HepG2 (cell line): Measurements from ENCODE around the gene HDDC2. TPM values are rescaled to one million over a fixed set of nuclear protein-coding genes. Genes with fewer than 3 reads are reported as not detected.

Experiments
- ATAC-seq: fragments of 200-7000 bp; cut with Tn5 transposase; 3 replicates; pipeline ENCODE4 v1.9.1; 2020; ENCODE audit warnings: mild to moderate bottlenecking, moderate library complexity
- BruUV-seq: library from RNA; stranded (reverse); fragments of 400-500 nt; replicated peaks from 2 replicates; lab custom pipeline; 2021; lab: Mats Ljungman, UMichigan
- CTCF ChIA-PET: fragments of 300-600 bp; formaldehyde crosslinking; extraction: SDS; loops from one replicate; lab custom pipeline; 2021; ENCODE audit warnings: low total read pairs, inconsistent platforms, low intra/inter-chr PET ratio; lab: Yijun Ruan, JAX
- POLR2A ChIA-PET: fragments of 350-600 bp; sonication (Branson Sonifier 250); formaldehyde crosslinking; loops from one replicate; lab custom pipeline; 2020; ENCODE audit warnings: antibody characterized with exemption, inconsistent platforms; lab: Yijun Ruan, JAX
- DNase-seq: peaks from one replicate; pipeline ENCODE4 v3.0.0-alpha.2; 2015; ENCODE audit warnings: low spot score
- FAIRE-seq: peaks from 3 replicates; lab custom pipeline; 2011; peaks lifted over from hg19 to GRCh38; lab: Jason Lieb, UNC
- H2AFZ ChIP-seq: one replicate; pipeline ENCODE4 v1.6.1; 2011; ENCODE audit warnings: low read length, inconsistent platforms
- H3K27ac ChIP-seq: fragments of 300-600 bp; 3 replicates; pipeline ENCODE4 v1.8.0; 2011; ENCODE audit warnings: mixed run types, mild to moderate bottlenecking, mixed read lengths, low read length, inconsistent platforms; ENCODE audit not compliant: insufficient read depth; ENCODE audit errors: extremely low read length
- H3K27me3 ChIP-seq, 2 experiments: fragments of 200-600 bp in 1 of 2; 2 replicates in 1 of 2; 3 replicates in 1 of 2; pipeline versions ENCODE4 v1.6.0 to v1.8.0; 2011; ENCODE audit warnings: low read length in 2 of 2, mild to moderate bottlenecking in 2 of 2, moderate library complexity in 2 of 2, inconsistent platforms in 1 of 2; ENCODE audit not compliant: insufficient read depth in 2 of 2, control insufficient read depth in 1 of 2
- H3K36me3 ChIP-seq, 2 experiments: fragments of 200-600 bp in 1 of 2; replicated peaks in 1 of 2; 2 replicates in 1 of 2; 3 replicates in 1 of 2; pipeline versions ENCODE4 v1.5.1 to v1.8.0; 2011; ENCODE audit warnings: low read length in 2 of 2, inconsistent platforms in 1 of 2; ENCODE audit not compliant: insufficient read depth in 2 of 2, control insufficient read depth in 1 of 2
- H3K4me1 ChIP-seq: 2 replicates; pipeline ENCODE4 v1.5.1; 2012; ENCODE audit warnings: low read length, inconsistent platforms; ENCODE audit not compliant: insufficient read depth
- H3K4me2 ChIP-seq: 2 replicates; pipeline ENCODE4 v1.6.0; 2011; ENCODE audit warnings: low read depth, low read length, inconsistent platforms
- H3K4me3 ChIP-seq, 3 experiments: fragments of 200-600 bp in 1 of 3; sonication (generic), shearing (Covaris generic) in 1 of 3; replicated peaks in 1 of 3; 2 replicates each; pipeline ENCODE4 v1.5.1; 2011 to 2016; ENCODE audit warnings: low read length in 3 of 3, inconsistent platforms in 2 of 3, low read depth in 2 of 3, mild to moderate bottlenecking in 2 of 3, control low read depth in 1 of 3, mixed read lengths in 1 of 3; ENCODE audit not compliant: insufficient read depth in 1 of 3
- H3K79me2 ChIP-seq: one replicate; pipeline ENCODE4 v1.6.1; 2011; ENCODE audit warnings: low read length, inconsistent platforms; ENCODE audit not compliant: insufficient read depth
- H3K9ac ChIP-seq: 2 replicates; pipeline ENCODE4 v1.6.0; 2011; ENCODE audit warnings: mild to moderate bottlenecking, low read depth, low read length, inconsistent platforms; ENCODE audit not compliant: insufficient read depth
- H3K9me3 ChIP-seq: 2 replicates; pipeline ENCODE4 v1.5.1; 2012; ENCODE audit warnings: mild to moderate bottlenecking, low read length
- H4K20me1 ChIP-seq: 2 replicates; pipeline ENCODE4 v1.6.0; 2011; ENCODE audit warnings: inconsistent platforms, mild to moderate bottlenecking, low read length, moderate library complexity; ENCODE audit not compliant: insufficient read depth
- ATRX ChIP-seq: sonication (generic); formaldehyde crosslinking; IDR thresholded peaks from 2 replicates; pipeline ENCODE4 v1.4.0; 2020; ENCODE audit warnings: missing genetic modification reagents, borderline replicate concordance
- DMAP1 ChIP-seq: IDR thresholded peaks from 2 replicates; pipeline ENCODE4 v1.6.1; 2016
- HNRNPK ChIP-seq: fragments of 200-400 bp; formaldehyde crosslinking; IDR thresholded peaks from 2 replicates; pipeline ENCODE4 v1.6.1; 2018; ENCODE audit warnings: low read length, low read depth, moderate library complexity, mild to moderate bottlenecking; ENCODE audit not compliant: poor library complexity, severe bottlenecking
- NFKB2 ChIP-seq: sonication (generic); formaldehyde crosslinking; IDR thresholded peaks from 2 replicates; pipeline ENCODE4 v1.4.0; 2020; ENCODE audit warnings: missing genetic modification reagents, borderline replicate concordance
- PTBP1 ChIP-seq: fragments of 200-400 bp; formaldehyde crosslinking; IDR thresholded peaks from 2 replicates; pipeline ENCODE4 v1.6.1; 2018; ENCODE audit warnings: low read length, low read depth; ENCODE audit not compliant: poor library complexity, severe bottlenecking
- WGBS: methylation state at CpG from one replicate; pipeline ENCODE4 v1.1.6; 2017; ENCODE audit warnings: low lambda C conversion rate; 5-methylcytosine and 5-hydroxymethylcytosine counted together
- in situ Hi-C: cut with HindIII; loops from 2 replicates; pipeline ENCODE4 v1.10.0; 2017; ENCODE audit warnings: low pct_unique_long_range_greater_than_20kb; ENCODE audit not compliant: extremely low pct_ligation_motif_present
- intact Hi-C: fragments of 100-400 bp; cut with micrococcal nuclease; formaldehyde crosslinking; loops from one replicate; pipeline ENCODE4 v1.10.0; 2022; ENCODE audit not compliant: unreplicated experiment
- polyA plus RNA-seq, 8 experiments: library from polyadenylated mRNA; depleted of rRNA in 3 of 8; stranded (reverse) in 7 of 8; unstranded in 1 of 8; fragments of >200 nt; fragmentation: Illumina TruSeq in 4 of 8; extraction: Trizol in 4 of 8; gene quantifications; 2 replicates each; pipeline versions ENCODE4 v1.2.1 to v1.2.3, GENCODE V29; 2011 to 2016; ENCODE audit warnings: low read depth in 4 of 8, missing spikeins in 1 of 8, mixed read lengths in 1 of 8; ENCODE audit not compliant: insufficient read depth in 1 of 8
- total RNA-seq, 5 experiments: library from RNA; depleted of rRNA; stranded (reverse); fragments of >200 nt; fragmentation: Illumina TruSeq; extraction: Trizol; gene quantifications; 2 replicates each; pipeline ENCODE4 v1.2.3, GENCODE V29; 2016; ENCODE audit warnings: low read depth in 1 of 5
- TF ChIP-seq, protein P1 (sequence below): IDR thresholded peaks from 2 replicates; pipeline ENCODE4 v1.6.1; 2016
- TF ChIP-seq, protein P2 (sequence below): sonication (generic); formaldehyde crosslinking; IDR thresholded peaks from 2 replicates; pipeline ENCODE4 v1.4.0; 2020; ENCODE audit warnings: mild to moderate bottlenecking, missing genetic modification reagents

HDDC2 gene
- total and polyA plus RNA-seq, 2 of the 13 experiments (the other 11 are each of a cell fraction or from before 2014, with no cell fraction given), result 76.7 to 78.7 TPM

DNA sequence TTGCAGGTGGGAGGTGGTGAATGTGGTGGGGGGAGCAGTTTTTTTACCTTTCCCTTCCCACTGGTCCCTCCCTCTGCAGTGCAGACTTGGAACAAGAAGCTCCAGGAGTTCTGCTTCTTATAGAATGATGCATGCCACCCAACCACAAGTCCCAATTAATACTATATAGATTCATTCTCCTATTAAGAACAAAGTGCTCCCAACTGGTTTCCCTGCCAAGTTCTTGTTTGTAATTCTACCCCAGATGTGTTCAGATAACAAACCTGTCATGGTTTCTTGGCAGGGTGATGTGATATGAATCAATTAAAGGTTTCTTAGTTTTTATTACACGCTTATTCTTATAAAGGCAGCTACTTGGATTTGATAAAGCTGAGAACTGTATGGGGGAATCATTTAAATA, 23.9 kb downstream of the HDDC2 start:
- DNase-seq, result no peak
- Histone ChIP-seq H3K4me1 (no peaks in the 10 kb centered on the region), H3K9ac (no peak overlapping the region), H3K4me2 (no peak overlapping the region), H2AFZ (no peak overlapping the region), H3K79me2 (no peaks in the 10 kb centered on the region), H3K36me3 (peaks cover 11 to 39% of the 10 kb centered on the region in 2 experiments), H3K4me3 (no peak overlapping the region), H4K20me1 (no peaks in the 10 kb centered on the region), H3K27ac (no peak overlapping the region), H3K9me3 (no peaks in the 10 kb centered on the region), H3K27me3 (no peaks in the 10 kb centered on the region)
- in situ Hi-C loops, result no loop called here
- BruUV-seq, result no TSS peak
- TF ChIP-seq DMAP1 (CRISPR knock-in tag), result no peak
- no peak for TF ChIP-seq HNRNPK
- TF ChIP-seq ATRX (CRISPR knock-in tag), result no peak
- no peak for TF ChIP-seq PTBP1
- no peak for TF ChIP-seq NFKB2 (CRISPR knock-in tag)
- TF ChIP-seq, protein P1, sequence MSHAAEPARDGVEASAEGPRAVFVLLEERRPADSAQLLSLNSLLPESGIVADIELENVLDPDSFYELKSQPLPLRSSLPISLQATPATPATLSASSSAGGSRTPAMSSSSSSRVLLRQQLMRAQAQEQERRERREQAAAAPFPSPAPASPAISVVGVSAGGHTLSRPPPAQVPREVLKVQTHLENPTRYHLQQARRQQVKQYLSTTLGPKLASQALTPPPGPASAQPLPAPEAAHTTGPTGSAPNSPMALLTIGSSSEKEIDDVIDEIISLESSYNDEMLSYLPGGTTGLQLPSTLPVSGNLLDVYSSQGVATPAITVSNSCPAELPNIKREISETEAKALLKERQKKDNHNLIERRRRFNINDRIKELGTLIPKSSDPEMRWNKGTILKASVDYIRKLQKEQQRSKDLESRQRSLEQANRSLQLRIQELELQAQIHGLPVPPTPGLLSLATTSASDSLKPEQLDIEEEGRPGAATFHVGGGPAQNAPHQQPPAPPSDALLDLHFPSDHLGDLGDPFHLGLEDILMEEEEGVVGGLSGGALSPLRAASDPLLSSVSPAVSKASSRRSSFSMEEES (CRISPR knock-in tag), result no peak
- TF ChIP-seq, protein P2, sequence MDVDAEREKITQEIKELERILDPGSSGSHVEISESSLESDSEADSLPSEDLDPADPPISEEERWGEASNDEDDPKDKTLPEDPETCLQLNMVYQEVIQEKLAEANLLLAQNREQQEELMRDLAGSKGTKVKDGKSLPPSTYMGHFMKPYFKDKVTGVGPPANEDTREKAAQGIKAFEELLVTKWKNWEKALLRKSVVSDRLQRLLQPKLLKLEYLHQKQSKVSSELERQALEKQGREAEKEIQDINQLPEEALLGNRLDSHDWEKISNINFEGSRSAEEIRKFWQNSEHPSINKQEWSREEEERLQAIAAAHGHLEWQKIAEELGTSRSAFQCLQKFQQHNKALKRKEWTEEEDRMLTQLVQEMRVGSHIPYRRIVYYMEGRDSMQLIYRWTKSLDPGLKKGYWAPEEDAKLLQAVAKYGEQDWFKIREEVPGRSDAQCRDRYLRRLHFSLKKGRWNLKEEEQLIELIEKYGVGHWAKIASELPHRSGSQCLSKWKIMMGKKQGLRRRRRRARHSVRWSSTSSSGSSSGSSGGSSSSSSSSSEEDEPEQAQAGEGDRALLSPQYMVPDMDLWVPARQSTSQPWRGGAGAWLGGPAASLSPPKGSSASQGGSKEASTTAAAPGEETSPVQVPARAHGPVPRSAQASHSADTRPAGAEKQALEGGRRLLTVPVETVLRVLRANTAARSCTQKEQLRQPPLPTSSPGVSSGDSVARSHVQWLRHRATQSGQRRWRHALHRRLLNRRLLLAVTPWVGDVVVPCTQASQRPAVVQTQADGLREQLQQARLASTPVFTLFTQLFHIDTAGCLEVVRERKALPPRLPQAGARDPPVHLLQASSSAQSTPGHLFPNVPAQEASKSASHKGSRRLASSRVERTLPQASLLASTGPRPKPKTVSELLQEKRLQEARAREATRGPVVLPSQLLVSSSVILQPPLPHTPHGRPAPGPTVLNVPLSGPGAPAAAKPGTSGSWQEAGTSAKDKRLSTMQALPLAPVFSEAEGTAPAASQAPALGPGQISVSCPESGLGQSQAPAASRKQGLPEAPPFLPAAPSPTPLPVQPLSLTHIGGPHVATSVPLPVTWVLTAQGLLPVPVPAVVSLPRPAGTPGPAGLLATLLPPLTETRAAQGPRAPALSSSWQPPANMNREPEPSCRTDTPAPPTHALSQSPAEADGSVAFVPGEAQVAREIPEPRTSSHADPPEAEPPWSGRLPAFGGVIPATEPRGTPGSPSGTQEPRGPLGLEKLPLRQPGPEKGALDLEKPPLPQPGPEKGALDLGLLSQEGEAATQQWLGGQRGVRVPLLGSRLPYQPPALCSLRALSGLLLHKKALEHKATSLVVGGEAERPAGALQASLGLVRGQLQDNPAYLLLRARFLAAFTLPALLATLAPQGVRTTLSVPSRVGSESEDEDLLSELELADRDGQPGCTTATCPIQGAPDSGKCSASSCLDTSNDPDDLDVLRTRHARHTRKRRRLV (CRISPR knock-in tag), result no peak
- intact Hi-C loops, result no loop called here
- ChIA-PET POLR2A (no interaction called here), CTCF (no interaction called here)
- no peak for ATAC-seq
- no peak for FAIRE-seq
- WGBS, result 98% methylated on average over 1 of the region's 1 CpG
